H54 (cell line): ENCODE results near the gene BOK.

Experiments used
- DNase-seq: peaks from one replicate; pipeline ENCODE4 v3.0.0; 2011; ENCODE audit warnings: low spot score, mixed read lengths; ENCODE audit not compliant: insufficient read length
- FAIRE-seq: peaks from 3 replicates; lab custom pipeline; 2011; peaks lifted over from hg19 to GRCh38; lab: Jason Lieb, UNC
- POLR2A ChIP-seq: IDR thresholded peaks from 2 replicates; pipeline ENCODE4 v1.6.1; 2011; ENCODE audit warnings: low read depth, mild to moderate bottlenecking, low read length

BOK gene

GRCh38 chr2:241532168-241532567, 26.4 kb upstream of the BOK start:
- no peak for TF ChIP-seq POLR2A
- DNase-seq (no peak), FAIRE-seq (no peak)

GRCh38 chr2:241532733-241533601, 25.6 kb upstream of the BOK start:
- FAIRE-seq (no peak), DNase-seq (no peak)
- no peak for TF ChIP-seq POLR2A

- FAIRE-seq (no peak), DNase-seq (no peak)
- TF ChIP-seq POLR2A, result no peak
Observed at GRCh38 chr2:241534293-241534692, 24.3 kb upstream of the BOK start.

GRCh38 chr2:241534701-241535375, 23.7 kb upstream of the BOK start:
- TF ChIP-seq POLR2A, result no peak
- FAIRE-seq, result no peak
- no peak for DNase-seq

GRCh38 chr2:241535871-241536655, 22.5 kb upstream of the BOK start:
- DNase-seq, result no peak
- FAIRE-seq, result no peak
- no peak for TF ChIP-seq POLR2A

GRCh38 chr2:241538838-241539615, 19.5 kb upstream of the BOK start:
- TF ChIP-seq POLR2A, result no peak
- no peak for DNase-seq
- FAIRE-seq, result no peak

- FAIRE-seq, result no peak
Observed at GRCh38 chr2:241539616-241540374, 18.8 kb upstream of the BOK start.

GRCh38 chr2:241540401-241540770, 18.2 kb upstream of the BOK start:
- TF ChIP-seq POLR2A, result no peak
- no peak for FAIRE-seq
- no peak for DNase-seq

More at GRCh38 chr2:241539616-241540374, 18.8 kb upstream of the BOK start:
- no peak for TF ChIP-seq POLR2A
- DNase-seq, result no peak

- FAIRE-seq (no peak), DNase-seq (peak; percentile 62)
- peak; percentile 15; the same call in 1 of the 2 replicates for TF ChIP-seq POLR2A
Observed at GRCh38 chr2:241540771-241541561, 17.6 kb upstream of the BOK start.

GRCh38 chr2:241541564-241542277, 16.8 kb upstream of the BOK start:
- TF ChIP-seq POLR2A, result no peak
- FAIRE-seq (no peak), DNase-seq (no peak)

GRCh38 chr2:241542278-241542605, 16.3 kb upstream of the BOK start:
- DNase-seq (no peak), FAIRE-seq (no peak)
- TF ChIP-seq POLR2A, result no peak
